H9 (cell line): ENCODE measurements around the gene DPP10. TPM values are rescaled to one million over a fixed set of nuclear protein-coding genes. Genes with fewer than 3 reads are reported as not detected.

Experiments used
- DNase-seq: peaks from one replicate; pipeline ENCODE4 v3.0.0-alpha.2; 2017
- H2AFZ ChIP-seq: one replicate; pipeline ENCODE4 v1.6.1; 2013; ENCODE audit warnings: mild to moderate bottlenecking, low read length, control low read depth, moderate library complexity
- H2AK5ac ChIP-seq: 2 replicates; pipeline ENCODE4 v1.6.1; 2013; ENCODE audit warnings: low read length, control low read depth, mixed read lengths; ENCODE audit not compliant: insufficient read length
- H2BK120ac ChIP-seq: one replicate; pipeline ENCODE4 v1.6.1; 2013; ENCODE audit warnings: low read depth, mild to moderate bottlenecking, low read length, control low read depth, inconsistent platforms; ENCODE audit not compliant: poor library complexity, severe bottlenecking
- H2BK12ac ChIP-seq: 2 replicates; pipeline ENCODE4 v1.6.1; 2013; ENCODE audit warnings: low read length, control low read depth, mixed read lengths, low read depth; ENCODE audit not compliant: insufficient read length
- H2BK15ac ChIP-seq: 2 replicates; pipeline ENCODE4 v1.6.1; 2013; ENCODE audit warnings: low read depth, low read length, control low read depth
- H2BK20ac ChIP-seq: one replicate; pipeline ENCODE4 v1.6.1; 2013; ENCODE audit warnings: low read depth, mild to moderate bottlenecking, low read length, control low read depth, inconsistent platforms; ENCODE audit not compliant: poor library complexity, severe bottlenecking
- H2BK5ac ChIP-seq: 2 replicates; pipeline ENCODE4 v1.6.1; 2013; ENCODE audit warnings: low read length, control low read depth, mixed read lengths; ENCODE audit not compliant: insufficient read length
- H3K14ac ChIP-seq: 2 replicates; pipeline ENCODE4 v1.6.1; 2013; ENCODE audit warnings: low read length, control low read depth; ENCODE audit not compliant: insufficient read depth
- H3K18ac ChIP-seq: 2 replicates; pipeline ENCODE4 v1.6.1; 2013; ENCODE audit warnings: low read depth, mild to moderate bottlenecking, mixed read lengths, low read length, control low read depth; ENCODE audit not compliant: insufficient read length
- H3K23ac ChIP-seq: 2 replicates; pipeline ENCODE4 v1.6.1; 2013; ENCODE audit warnings: low read length, control low read depth, mixed read lengths, low read depth; ENCODE audit not compliant: insufficient read length
- H3K23me2 ChIP-seq: 2 replicates; pipeline ENCODE4 v1.6.1; 2013; ENCODE audit warnings: low read depth, mild to moderate bottlenecking, mixed read lengths, low read length, control low read depth; ENCODE audit not compliant: insufficient read length, poor library complexity, severe bottlenecking
- H3K27ac ChIP-seq: 2 replicates; pipeline ENCODE4 v1.5.1; 2013; ENCODE audit warnings: low read length, control low read depth, mixed read lengths, low read depth; ENCODE audit not compliant: insufficient read length
- H3K27me3 ChIP-seq: 2 replicates; pipeline ENCODE4 v1.6.1; 2013; ENCODE audit warnings: low read length, control low read depth, inconsistent platforms; ENCODE audit not compliant: insufficient read depth
- H3K4ac ChIP-seq: 2 replicates; pipeline ENCODE4 v1.6.1; 2013; ENCODE audit warnings: low read depth, mild to moderate bottlenecking, control low read depth, inconsistent platforms, low read length, moderate library complexity
- H3K4me1 ChIP-seq: 2 replicates; pipeline ENCODE4 v1.6.1; 2013; ENCODE audit warnings: low read length, control low read depth, inconsistent platforms; ENCODE audit not compliant: insufficient read depth
- H3K4me2 ChIP-seq: 2 replicates; pipeline ENCODE4 v1.6.1; 2013; ENCODE audit warnings: low read length, control low read depth, mixed read lengths; ENCODE audit not compliant: insufficient read length, insufficient read depth
- H3K56ac ChIP-seq: 2 replicates; pipeline ENCODE4 v1.6.1; 2013; ENCODE audit warnings: low read depth, mild to moderate bottlenecking, mixed read lengths, low read length, control low read depth; ENCODE audit not compliant: insufficient read length
- H3K79me1 ChIP-seq: 2 replicates; pipeline ENCODE4 v1.6.1; 2013; ENCODE audit warnings: low read depth, mild to moderate bottlenecking, moderate library complexity, low read length, control low read depth, inconsistent platforms; ENCODE audit not compliant: insufficient read depth, poor library complexity, severe bottlenecking
- H3K79me2 ChIP-seq: 2 replicates; pipeline ENCODE4 v1.6.1; 2013; ENCODE audit warnings: low read length, control low read depth, inconsistent platforms; ENCODE audit not compliant: insufficient read depth
- H3K9ac ChIP-seq: 2 replicates; pipeline ENCODE4 v1.6.1; 2013; ENCODE audit warnings: low read length, control low read depth, mixed read lengths; ENCODE audit not compliant: insufficient read length; ENCODE audit errors: extremely low read depth
- H3K9me3 ChIP-seq: one replicate; pipeline ENCODE4 v1.6.1; 2013; ENCODE audit warnings: low read depth, low read length, inconsistent platforms; ENCODE audit not compliant: control insufficient read depth
- H3T11ph ChIP-seq: one replicate; pipeline ENCODE4 v1.6.1; 2013; ENCODE audit warnings: mild to moderate bottlenecking, low read length, control low read depth, inconsistent platforms
- H4K20me1 ChIP-seq: one replicate; pipeline ENCODE4 v1.6.1; 2013; ENCODE audit not compliant: control insufficient read depth, insufficient read length, insufficient read depth
- H4K5ac ChIP-seq: 2 replicates; pipeline ENCODE4 v1.6.1; 2013; ENCODE audit warnings: low read depth, mild to moderate bottlenecking, mixed read lengths, low read length, control low read depth; ENCODE audit not compliant: insufficient read length
- H4K8ac ChIP-seq: replicated peaks from 2 replicates; pipeline ENCODE4 v1.6.1; 2013; ENCODE audit warnings: low read length, control low read depth, mixed read lengths, low read depth; ENCODE audit not compliant: insufficient read length
- H4K91ac ChIP-seq: 2 replicates; pipeline ENCODE4 v1.6.1; 2013; ENCODE audit warnings: low read depth, mild to moderate bottlenecking, moderate library complexity, mixed read lengths, low read length, control low read depth; ENCODE audit not compliant: insufficient read length
- H3K27ac Mint-ChIP-seq, 3 experiments: 2 replicates in 2 of 3; 3 replicates in 1 of 3; pipeline ENCODE4 v1.8.0; 2020 to 2021; ENCODE audit warnings: mixed read lengths in 3 of 3, mild to moderate bottlenecking in 1 of 3, moderate library complexity in 1 of 3
- H3K27me3 Mint-ChIP-seq: 2 replicates; pipeline ENCODE4 v1.8.0; 2021; ENCODE audit warnings: low read depth, mild to moderate bottlenecking, moderate library complexity, mixed read lengths
- H3K36me3 Mint-ChIP-seq, 3 experiments: 2 replicates in 2 of 3; 3 replicates in 1 of 3; pipeline ENCODE4 v1.8.0; 2020 to 2021; ENCODE audit warnings: low read depth in 3 of 3, mixed read lengths in 3 of 3; ENCODE audit not compliant: insufficient read depth in 1 of 3
- H3K4me1 Mint-ChIP-seq, 2 experiments: 2 replicates each; pipeline ENCODE4 v1.8.0; 2020; ENCODE audit warnings: mixed read lengths in 2 of 2
- H3K4me3 Mint-ChIP-seq, 2 experiments: 2 replicates in 1 of 2; 3 replicates in 1 of 2; pipeline ENCODE4 v1.8.0; 2020 to 2021; ENCODE audit warnings: mild to moderate bottlenecking in 2 of 2, mixed read lengths in 2 of 2, moderate library complexity in 1 of 2
- H3K9me3 Mint-ChIP-seq, 2 experiments: 2 replicates in 1 of 2; 3 replicates in 1 of 2; pipeline ENCODE4 v1.8.0; 2020; ENCODE audit warnings: mild to moderate bottlenecking in 2 of 2, mixed read lengths in 2 of 2, moderate library complexity in 1 of 2
- WGBS: extraction: QIAGEN DNeasy Blood & Tissue Kit; methylation state at CpG from one replicate; pipeline ENCODE4 v1.1.7; 2013; ENCODE audit warnings: missing lambda C conversion rate, low lambda C conversion rate, mixed read lengths; ENCODE audit not compliant: insufficient read length; ENCODE audit errors: extremely low coverage; 5-methylcytosine and 5-hydroxymethylcytosine counted together
- total RNA-seq: library from RNA; stranded (reverse); gene quantifications from 2 replicates; pipeline ENCODE4 v1.2.1, GENCODE V29; 2021
- TF ChIP-seq, protein P1 (sequence below): fragments of 200-600 bp; sonication (generic); conservative IDR thresholded peaks from 3 replicates; pipeline ENCODE4 v1.8.0; 2021; ENCODE audit warnings: antibody characterized with exemption, mild to moderate bottlenecking

The DPP10 gene
- total RNA-seq, 1 experiment from 2014 or later, result 11.3 TPM

DNA sequence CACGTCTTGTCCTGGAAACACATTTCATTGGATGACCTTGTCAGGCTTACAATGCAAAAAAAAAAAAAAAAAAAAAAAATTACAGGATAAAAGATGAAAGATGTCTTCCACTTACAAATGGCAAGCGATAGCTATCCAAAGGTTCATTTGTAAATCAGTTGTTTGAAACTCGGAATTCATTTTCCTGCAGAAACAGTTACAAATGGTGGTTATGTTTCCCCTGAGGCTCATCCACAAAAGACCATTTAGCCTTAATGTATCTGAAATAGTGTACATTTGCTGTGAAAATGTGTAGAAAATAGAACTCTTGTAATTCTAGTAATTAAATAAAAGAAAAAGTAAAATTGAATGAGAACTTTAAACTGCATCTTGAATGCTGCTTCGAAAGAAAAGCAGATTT is 25.9 kb downstream of the DPP10 start:
- H3K27me3 Mint-ChIP-seq, result peaks cover 5% of the 10 kb centered on the region; the same call in 1 of the 2 replicates
- H3K14ac ChIP-seq, result no peak overlapping the region
- H2BK5ac ChIP-seq, result no peak overlapping the region
- H3K9ac ChIP-seq, result no peak overlapping the region
- H2BK20ac ChIP-seq, result no peak overlapping the region
- no peaks in the 10 kb centered on the region for H3K4me1 Mint-ChIP-seq
- no peak overlapping the region for H3K56ac ChIP-seq
- no peak for DNase-seq
- no peaks in the 10 kb centered on the region for H3K79me1 ChIP-seq
- H2BK15ac ChIP-seq, result no peak overlapping the region
- H3K4me1 ChIP-seq, result no peaks in the 10 kb centered on the region
- H4K5ac ChIP-seq, result no peak overlapping the region
- no peaks in the 10 kb centered on the region for H3K23me2 ChIP-seq
- H4K8ac ChIP-seq, result no peak overlapping the region
- no peak overlapping the region for H2AK5ac ChIP-seq
- no peak overlapping the region for H2AFZ ChIP-seq
- H3K4ac ChIP-seq, result no peak overlapping the region
- H3K27ac ChIP-seq, result no peak overlapping the region
- H3K4me2 ChIP-seq, result no peak overlapping the region
- no peaks in the 10 kb centered on the region for H3K36me3 Mint-ChIP-seq
- H3T11ph ChIP-seq, result no peak overlapping the region
- H3K79me2 ChIP-seq, result no peaks in the 10 kb centered on the region
- no peak overlapping the region for H2BK120ac ChIP-seq
- TF ChIP-seq, protein P1, sequence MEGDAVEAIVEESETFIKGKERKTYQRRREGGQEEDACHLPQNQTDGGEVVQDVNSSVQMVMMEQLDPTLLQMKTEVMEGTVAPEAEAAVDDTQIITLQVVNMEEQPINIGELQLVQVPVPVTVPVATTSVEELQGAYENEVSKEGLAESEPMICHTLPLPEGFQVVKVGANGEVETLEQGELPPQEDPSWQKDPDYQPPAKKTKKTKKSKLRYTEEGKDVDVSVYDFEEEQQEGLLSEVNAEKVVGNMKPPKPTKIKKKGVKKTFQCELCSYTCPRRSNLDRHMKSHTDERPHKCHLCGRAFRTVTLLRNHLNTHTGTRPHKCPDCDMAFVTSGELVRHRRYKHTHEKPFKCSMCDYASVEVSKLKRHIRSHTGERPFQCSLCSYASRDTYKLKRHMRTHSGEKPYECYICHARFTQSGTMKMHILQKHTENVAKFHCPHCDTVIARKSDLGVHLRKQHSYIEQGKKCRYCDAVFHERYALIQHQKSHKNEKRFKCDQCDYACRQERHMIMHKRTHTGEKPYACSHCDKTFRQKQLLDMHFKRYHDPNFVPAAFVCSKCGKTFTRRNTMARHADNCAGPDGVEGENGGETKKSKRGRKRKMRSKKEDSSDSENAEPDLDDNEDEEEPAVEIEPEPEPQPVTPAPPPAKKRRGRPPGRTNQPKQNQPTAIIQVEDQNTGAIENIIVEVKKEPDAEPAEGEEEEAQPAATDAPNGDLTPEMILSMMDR, result no peak
- H4K91ac ChIP-seq, result no peak overlapping the region
- no CpG with 5 or more reads among the region's 4 CpGs for WGBS
- no peak overlapping the region for H3K23ac ChIP-seq
- H3K27ac Mint-ChIP-seq, result no peak overlapping the region
- H3K9me3 Mint-ChIP-seq, result no peaks in the 10 kb centered on the region
- H3K9me3 ChIP-seq, result no peaks in the 10 kb centered on the region
- no peak overlapping the region for H2BK12ac ChIP-seq
- no peaks in the 10 kb centered on the region for H3K27me3 ChIP-seq
- H3K4me3 Mint-ChIP-seq, result no peak overlapping the region
- H3K18ac ChIP-seq, result no peak overlapping the region
- H4K20me1 ChIP-seq, result no peaks in the 10 kb centered on the region
